Stimulated activated CD8-positive, alpha-beta memory T cell treated with anti-CD3 and anti-CD28 coated beads, Interleukin-2, amount 100 ng/mL, for 1 hour (primary cell): ENCODE results near the gene GYPA.
"Not testable (repeated sequence)": the region's sequence is repeated elsewhere in the genome, so short reads cannot be mapped to it uniquely, and the experiment has no call there.

ENCODE experiments used
- DNase-seq, 2 donors: peaks; one replicate each; pipeline ENCODE4 v3.0.0-alpha.2; 2020; ENCODE audit warnings: low read depth in 2 of 2

Gene GYPA

GRCh38 chr4:144129336-144129875 lies 11.1 kb downstream of the GYPA start:
- DNase-seq: not testable (repeated sequence)

DNA sequence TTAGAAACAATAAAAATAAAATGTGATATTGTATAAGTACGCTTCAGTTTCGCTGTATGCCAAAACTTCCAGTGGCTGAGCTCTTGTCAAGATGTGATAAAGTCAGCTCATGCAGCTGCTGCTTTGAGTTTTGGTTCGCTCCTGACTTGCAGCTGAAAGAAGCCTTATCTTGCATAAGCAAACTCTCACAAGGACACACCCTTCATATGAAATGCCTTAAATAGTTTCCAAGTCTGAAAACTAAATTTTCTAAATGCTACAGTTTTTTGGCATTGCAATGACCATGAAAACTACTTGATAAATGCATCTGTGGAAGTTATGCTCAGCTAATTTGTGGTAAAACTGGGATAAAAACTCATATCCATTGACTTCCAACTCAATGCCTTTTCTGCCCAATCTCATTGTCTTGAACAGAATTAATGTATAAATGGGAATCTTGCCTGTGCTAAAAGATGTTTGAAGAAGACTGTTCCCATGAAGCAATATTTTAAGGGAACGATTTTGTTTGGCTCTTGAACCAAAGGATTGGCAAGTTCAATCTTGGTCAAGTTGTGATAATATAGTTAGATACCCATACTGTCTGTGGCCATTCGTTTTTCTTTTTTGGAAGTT lies 11.7 kb downstream of the GYPA start:
- not testable (repeated sequence) for DNase-seq

GRCh38 chr4:144125109-144125508 lies 15.4 kb downstream of the GYPA start:
- DNase-seq: not testable (repeated sequence)

DNA sequence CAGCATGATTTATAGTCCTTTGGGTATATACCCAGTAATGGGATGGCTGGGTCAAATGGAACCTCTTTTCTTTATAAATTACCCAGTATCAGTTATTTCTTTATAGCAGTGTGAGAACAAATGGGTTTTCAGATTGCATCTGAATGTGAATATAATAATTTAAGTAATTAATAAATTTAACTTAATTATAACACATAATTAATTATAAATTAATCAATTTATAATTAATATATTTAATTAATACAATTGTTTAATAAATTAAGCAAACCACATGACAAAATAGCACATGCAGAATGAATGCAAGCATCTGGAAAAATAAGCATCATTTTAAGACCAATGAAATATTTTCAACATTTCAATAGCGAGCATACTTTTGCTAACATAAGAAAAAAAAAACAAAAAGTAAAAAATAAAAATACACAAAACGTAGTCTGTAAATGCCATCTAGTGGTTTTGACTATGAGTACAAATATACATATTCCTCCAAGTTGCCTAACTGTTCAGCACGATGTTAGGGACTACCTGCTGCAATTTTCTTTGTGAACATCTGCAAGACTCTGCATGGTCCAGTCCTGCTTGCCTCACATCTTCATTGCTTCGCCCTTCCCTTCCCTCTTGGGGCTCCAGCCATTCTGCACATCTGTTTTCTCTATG lies 16.4 kb downstream of the GYPA start:
- DNase-seq: not testable (repeated sequence)

DNA sequence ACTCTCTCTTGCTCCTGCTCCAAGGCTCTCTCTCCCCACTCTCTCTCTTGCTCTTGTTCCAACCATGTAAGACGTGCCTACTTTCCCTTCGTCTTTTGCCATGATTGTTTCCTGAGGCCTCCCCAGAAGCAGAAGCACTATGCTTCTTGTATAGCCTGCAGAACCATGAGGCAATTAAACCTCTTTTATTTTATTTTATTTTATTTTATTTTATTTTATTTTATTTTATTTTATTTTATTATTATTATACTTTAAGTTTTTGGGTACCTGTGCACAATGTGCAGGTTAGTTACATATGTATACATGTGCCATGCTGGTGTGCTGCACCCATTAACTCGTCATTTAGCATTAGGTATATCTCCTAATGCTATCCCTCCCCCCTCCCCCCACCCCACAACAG lies 17.2 kb downstream of the GYPA start:
- DNase-seq: not testable (repeated sequence)

DNA sequence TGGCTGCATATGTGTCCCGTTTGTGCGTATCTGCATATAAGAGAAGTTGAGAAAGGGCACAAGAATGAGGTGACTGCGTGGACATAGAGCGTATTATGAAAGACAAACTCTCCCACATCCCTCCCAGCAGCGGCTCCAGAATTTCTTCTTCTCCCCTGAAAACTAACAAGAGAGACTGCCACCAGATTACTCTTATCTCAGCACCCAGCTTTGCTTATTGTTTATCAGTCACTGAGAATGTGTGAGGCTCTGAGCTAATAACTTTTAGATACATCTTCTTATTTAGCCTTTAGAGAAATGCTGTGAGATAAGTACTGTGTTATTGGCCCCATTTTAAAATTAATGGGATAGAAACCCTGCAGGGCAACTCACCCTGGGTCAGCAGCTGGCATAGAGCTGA lies 20.8 kb downstream of the GYPA start:
- not testable (repeated sequence) for DNase-seq

DNA sequence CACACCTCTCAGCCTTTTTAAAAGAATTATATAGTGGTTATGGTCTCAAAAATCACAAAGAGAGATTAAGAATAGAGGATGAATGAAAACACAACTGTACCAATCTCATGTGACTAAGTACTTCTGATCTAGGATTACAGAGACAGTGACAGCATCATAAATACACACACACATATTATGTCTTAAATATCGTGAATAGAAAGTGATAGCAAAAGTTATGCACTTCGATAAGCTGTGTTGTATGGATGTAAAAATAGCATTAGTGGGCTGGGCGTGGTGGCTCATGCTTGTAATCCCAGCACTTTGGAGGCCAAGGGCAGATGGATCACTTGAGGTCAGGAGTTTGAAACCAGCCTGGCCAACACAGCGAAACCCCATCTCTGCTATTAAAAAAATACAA lies 25.0 kb downstream of the GYPA start:
- DNase-seq: no peak

GRCh38 chr4:144113546-144113945 lies 27.0 kb downstream of the GYPA start:
- no peak for DNase-seq

GRCh38 chr4:144104509-144105130 lies 35.9 kb downstream of the GYPA start:
- DNase-seq: no peak

DNA sequence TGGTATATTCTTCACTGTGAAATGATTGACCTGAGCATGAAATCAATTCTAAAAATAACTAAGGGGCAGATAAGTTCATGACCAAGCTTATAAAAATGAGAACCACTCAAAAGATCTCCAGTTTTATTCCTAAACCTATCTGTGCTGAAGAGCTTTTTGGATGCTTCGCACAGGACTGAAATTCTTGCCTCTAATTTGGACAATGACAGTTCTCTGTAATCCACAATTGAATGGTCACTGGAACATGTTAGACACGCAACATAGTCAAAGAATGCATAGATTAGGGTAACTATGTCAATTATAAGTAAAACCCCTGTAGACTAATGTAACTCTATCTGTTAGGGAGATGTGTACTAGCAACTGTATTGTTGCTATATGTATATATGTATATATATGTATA lies 42.7 kb downstream of the GYPA start:
- DNase-seq: not testable (repeated sequence)

DNA sequence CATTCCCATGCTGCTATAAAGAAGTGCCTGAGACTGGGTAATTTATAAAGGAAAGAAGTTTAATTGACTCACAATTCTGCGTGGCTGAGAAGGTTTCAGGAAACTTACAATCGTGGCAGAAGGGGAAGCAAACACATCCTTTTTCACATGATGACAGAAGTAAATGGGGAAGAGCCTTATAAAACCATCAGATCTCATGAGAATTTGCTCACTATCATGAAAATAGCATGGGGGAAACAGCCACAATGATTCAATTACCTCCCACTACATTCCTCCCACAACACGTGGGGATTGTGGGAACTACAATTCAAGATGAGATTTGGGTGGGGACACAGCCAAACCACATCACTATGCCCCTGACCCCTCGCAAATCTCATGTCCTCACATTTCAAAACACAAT lies 46.5 kb downstream of the GYPA start:
- DNase-seq: not testable (repeated sequence)

DNA sequence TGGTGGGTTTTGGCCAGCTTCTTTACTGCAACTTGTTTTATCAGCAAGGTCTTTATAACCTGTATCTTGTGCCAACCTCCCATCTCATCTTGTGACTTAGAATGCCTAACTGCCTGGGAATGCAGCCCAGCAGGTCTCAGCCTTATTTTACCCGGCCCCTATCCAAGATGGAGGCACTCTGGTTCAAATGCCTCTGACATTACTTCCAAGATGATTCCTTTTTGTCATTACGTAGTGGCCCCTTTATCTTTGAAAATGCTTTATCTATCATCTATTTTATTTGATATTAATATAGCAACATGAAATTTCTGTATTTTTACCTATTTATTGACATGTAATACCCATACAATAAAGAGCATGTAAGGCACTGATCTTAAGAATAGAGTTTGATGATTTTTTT lies 49.3 kb downstream of the GYPA start:
- DNase-seq: not testable (repeated sequence)

DNA sequence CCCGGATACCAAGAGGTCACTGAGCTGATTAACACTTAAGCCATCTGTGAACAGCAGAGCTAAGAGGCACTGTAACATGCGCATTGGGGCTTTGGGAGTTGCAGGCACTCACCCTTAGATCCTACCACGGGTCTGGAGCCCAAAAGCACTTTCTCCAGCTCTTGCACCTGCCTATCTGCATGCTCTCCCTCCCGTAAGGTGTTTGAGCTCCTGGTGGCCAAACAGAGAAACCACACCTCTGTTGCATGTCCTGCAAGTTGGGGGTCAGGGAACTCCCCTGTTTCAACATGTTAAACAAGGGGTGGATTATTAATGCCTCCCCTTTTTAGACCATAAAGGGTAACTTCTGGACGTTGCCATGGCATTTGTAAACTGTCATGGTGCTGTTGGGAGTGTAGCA lies 49.8 kb downstream of the GYPA start:
- DNase-seq: no peak

- not testable (repeated sequence) for DNase-seq
These were observed 58.5 kb downstream of the GYPA start for GRCh38 chr4:144082053-144082452.

DNA sequence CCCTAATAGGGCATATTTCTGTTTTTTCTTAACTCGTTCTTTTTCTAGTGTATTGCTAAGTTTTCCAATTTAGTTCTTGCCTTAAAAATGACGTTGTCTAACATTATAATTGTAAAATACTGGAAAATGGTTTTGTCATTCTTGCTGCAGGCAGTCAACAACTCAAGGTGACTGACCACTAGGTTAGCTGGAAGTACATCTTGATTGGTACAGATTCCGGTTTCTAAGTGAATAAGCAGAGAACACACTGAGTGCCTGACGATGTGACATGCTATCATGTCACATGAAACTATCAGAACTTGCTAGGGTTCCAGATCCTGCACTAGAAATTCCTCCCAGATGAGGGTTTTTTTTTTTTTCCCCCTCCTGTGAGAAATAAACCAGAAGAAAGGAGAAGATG lies 60.4 kb downstream of the GYPA start:
- not testable (repeated sequence) for DNase-seq

DNA sequence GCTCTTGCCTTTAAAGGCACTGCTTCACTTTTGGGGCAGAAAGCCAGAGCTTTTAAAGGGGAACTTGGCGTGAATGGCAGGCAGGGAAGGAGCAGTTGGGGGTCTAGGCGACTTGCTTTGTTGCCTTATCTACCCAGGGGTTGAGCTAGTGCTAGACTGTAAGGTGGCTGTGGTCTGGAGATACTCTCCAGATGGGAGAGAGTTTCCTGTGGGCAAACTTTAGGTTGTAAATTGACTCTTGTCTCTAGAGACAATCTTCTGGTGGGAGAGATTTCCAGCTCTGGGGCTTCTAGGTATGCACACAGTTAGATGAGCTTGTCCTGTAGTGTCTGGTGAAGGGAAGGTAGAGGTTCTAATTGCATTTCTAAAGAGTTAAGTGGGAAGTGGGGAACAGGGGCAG lies 61.8 kb downstream of the GYPA start:
- not testable (repeated sequence) for DNase-seq

- DNase-seq: not testable (repeated sequence)
These were observed 79.0 kb downstream of the GYPA start for GRCh38 chr4:144061556-144061955.

DNA sequence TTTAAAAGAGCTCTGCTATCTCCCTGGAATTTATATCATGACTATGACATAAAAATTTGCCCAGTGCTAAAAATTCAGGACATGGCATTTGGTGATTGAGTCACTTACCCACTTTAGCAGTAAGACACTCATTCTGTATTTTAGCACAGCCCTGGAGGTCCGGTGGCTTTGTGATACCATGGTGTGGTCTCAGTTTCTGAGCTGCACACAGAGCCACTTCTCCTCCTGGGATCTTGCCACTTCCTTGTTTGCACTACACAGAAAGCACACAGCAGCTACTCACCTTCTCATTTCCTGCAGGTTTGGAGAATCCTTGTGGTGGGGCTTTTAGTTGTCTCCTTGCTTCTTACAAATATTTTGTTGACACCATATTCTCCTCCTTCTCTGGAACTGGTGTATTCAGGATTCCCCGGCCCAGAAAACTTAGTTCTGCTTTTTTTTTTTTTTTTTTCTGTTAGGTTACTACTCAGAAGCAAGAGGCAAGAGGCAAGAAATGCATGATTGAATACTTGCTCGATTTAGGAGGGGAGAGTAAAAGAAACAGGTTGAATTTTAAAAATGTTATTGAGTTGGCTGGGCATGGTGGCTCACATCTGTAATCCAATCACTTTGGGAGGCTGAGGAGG lies 80.2 kb downstream of the GYPA start:
- not testable (repeated sequence) for DNase-seq
